Measurements from ENCODE around the gene PON2. TPM values are rescaled to one million over a fixed set of nuclear protein-coding genes. Genes with fewer than 3 reads are reported as not detected.

Gene PON2
- polyA plus RNA-seq, 1 donor (not counting 4 experiments of a cell fraction or from before 2014, with no cell fraction given) = 98.1 TPM

GRCh38 chr7:95367606-95368005 is 67.2 kb downstream of the PON2 start:
- no peaks in the 10 kb centered on the region for H3K4me1 ChIP-seq (ENCODE audit: control insufficient read depth, extremely low read depth, insufficient read depth, low read length)
- no peaks in the 10 kb centered on the region for H3K27me3 ChIP-seq (ENCODE audit: control insufficient read depth, extremely low read depth, insufficient read depth, low read length)
- FAIRE-seq (no peak), DNase-seq (ENCODE audit: low read depth, low spot score) (no peak)
- H3K79me2 ChIP-seq (ENCODE audit: control insufficient read depth, insufficient read depth, low read length) = no peaks in the 10 kb centered on the region
- no peaks in the 10 kb centered on the region for H3K9me1 ChIP-seq (ENCODE audit: control insufficient read depth, extremely low read depth, insufficient read depth, low read length)
- H3K9me3 ChIP-seq (ENCODE audit: control insufficient read depth, low read depth, low read length) = no peaks in the 10 kb centered on the region
- H3K36me3 ChIP-seq (ENCODE audit: control insufficient read depth in 2 of 2, extremely low read depth in 1 of 2, insufficient read depth in 2 of 2, low read length in 2 of 2) = no peaks in the 10 kb centered on the region
- H3K27ac ChIP-seq (ENCODE audit: control insufficient read depth, insufficient read depth, low read length) = no peak overlapping the region
- H3K9ac ChIP-seq (ENCODE audit: control insufficient read depth, extremely low read depth, insufficient read depth, low read length) = no peak overlapping the region
- no peak overlapping the region for H3K4me3 ChIP-seq (ENCODE audit: control insufficient read depth in 2 of 3, extremely low read depth in 1 of 3, insufficient read depth in 2 of 3, low read depth in 1 of 3, low read length in 3 of 3)
- TF ChIP-seq CTCF (optimal IDR thresholded peaks at IDR 0.05 in 1 of 3, IDR thresholded peaks at IDR 0.05 in 1 of 3, conservative IDR thresholded peaks at IDR 0.05 in 1 of 3; ENCODE audit: extremely low read depth in 1 of 3, insufficient read depth in 2 of 3, low read length in 3 of 3) (no peak), EZH2 (IDR thresholded peaks at IDR 0.05; ENCODE audit: low read length) (no peak)
- H3K4me2 ChIP-seq (ENCODE audit: control insufficient read depth, extremely low read depth, insufficient read depth, low read depth, low read length) = no peak overlapping the region
- dilution Hi-C loops (cut with MboI; ENCODE audit: extremely low pct_ligation_motif_present, low sequenced_read_pairs) = no loop called here
- no peaks in the 10 kb centered on the region for H4K20me1 ChIP-seq (ENCODE audit: control insufficient read depth, extremely low read depth, insufficient read depth, low read length)
- no peak overlapping the region for H2AFZ ChIP-seq (ENCODE audit: control insufficient read depth, low read length)

GRCh38 chr7:95365151-95365550 is 69.7 kb downstream of the PON2 start:
- H2AFZ ChIP-seq (ENCODE audit: control insufficient read depth, low read length) = no peak overlapping the region
- no peak overlapping the region for H3K9ac ChIP-seq (ENCODE audit: control insufficient read depth, extremely low read depth, insufficient read depth, low read length)
- H3K27me3 ChIP-seq (ENCODE audit: control insufficient read depth, extremely low read depth, insufficient read depth, low read length) = no peaks in the 10 kb centered on the region
- FAIRE-seq = no peak
- H3K9me1 ChIP-seq (ENCODE audit: control insufficient read depth, extremely low read depth, insufficient read depth, low read length) = no peaks in the 10 kb centered on the region
- H4K20me1 ChIP-seq (ENCODE audit: control insufficient read depth, extremely low read depth, insufficient read depth, low read length) = no peaks in the 10 kb centered on the region
- DNase-seq (ENCODE audit: low read depth, low spot score) = no peak
- no peaks in the 10 kb centered on the region for H3K9me3 ChIP-seq (ENCODE audit: control insufficient read depth, low read depth, low read length)
- no peak overlapping the region for H3K4me2 ChIP-seq (ENCODE audit: control insufficient read depth, extremely low read depth, insufficient read depth, low read depth, low read length)
- H3K36me3 ChIP-seq (ENCODE audit: control insufficient read depth in 2 of 2, extremely low read depth in 1 of 2, insufficient read depth in 2 of 2, low read length in 2 of 2) = no peaks in the 10 kb centered on the region
- TF ChIP-seq CTCF (optimal IDR thresholded peaks at IDR 0.05 in 1 of 3, IDR thresholded peaks at IDR 0.05 in 1 of 3, conservative IDR thresholded peaks at IDR 0.05 in 1 of 3; ENCODE audit: extremely low read depth in 1 of 3, insufficient read depth in 2 of 3, low read length in 3 of 3) (no peak), EZH2 (IDR thresholded peaks at IDR 0.05; ENCODE audit: low read length) (no peak)
- no peaks in the 10 kb centered on the region for H3K4me1 ChIP-seq (ENCODE audit: control insufficient read depth, extremely low read depth, insufficient read depth, low read length)
- H3K4me3 ChIP-seq (ENCODE audit: control insufficient read depth in 2 of 3, extremely low read depth in 1 of 3, insufficient read depth in 2 of 3, low read depth in 1 of 3, low read length in 3 of 3) = no peak overlapping the region
- dilution Hi-C loops (cut with MboI; ENCODE audit: extremely low pct_ligation_motif_present, low sequenced_read_pairs) = no loop called here
- H3K79me2 ChIP-seq (ENCODE audit: control insufficient read depth, insufficient read depth, low read length) = no peaks in the 10 kb centered on the region
- H3K27ac ChIP-seq (ENCODE audit: control insufficient read depth, insufficient read depth, low read length) = no peak overlapping the region

All from keratinocyte (primary cell).